HG02870 (cell line): ENCODE results near the gene NHP2.
"Not testable (repeated sequence)": the region's sequence is repeated elsewhere in the genome, so short reads cannot be mapped to it uniquely, and the experiment has no call there.

ENCODE experiments used
- ATAC-seq: cut with Tn5 transposase; IDR thresholded peaks from one replicate; pipeline ENCODE4 v1.9.1; 2021; ENCODE audit warnings: mild to moderate bottlenecking, moderate library complexity; ENCODE audit not compliant: unreplicated experiment

The NHP2 gene

DNA sequence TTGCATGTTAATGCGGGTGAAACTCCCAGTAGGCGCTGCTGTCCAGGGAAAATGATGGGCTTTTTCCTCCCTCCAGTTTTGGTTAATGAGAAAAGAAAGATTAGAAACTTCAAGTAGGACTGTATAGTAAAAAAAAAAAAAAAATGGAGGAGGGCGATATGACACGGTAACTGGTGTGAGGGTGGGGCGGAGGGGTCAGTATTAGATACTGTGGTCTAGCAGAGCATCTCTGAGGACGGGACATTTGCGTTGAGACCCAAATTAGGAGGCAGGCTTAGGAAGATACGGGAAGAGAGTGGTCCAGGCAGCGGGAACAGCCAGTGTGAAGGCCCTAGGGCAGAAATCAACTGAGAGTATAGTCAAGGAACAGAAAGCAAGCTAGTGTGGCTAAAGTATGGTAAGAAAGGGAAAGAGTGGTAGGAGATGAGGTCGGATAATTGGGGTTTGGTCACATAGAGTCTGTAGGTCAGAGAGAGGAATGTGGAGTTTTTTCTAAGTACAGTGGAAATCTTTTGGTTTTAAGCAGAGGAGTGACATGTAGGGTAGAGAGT is 22.2 kb downstream of the NHP2 start:
- ATAC-seq: no peak

GRCh38 chr5:178130576-178131445 is 22.9 kb downstream of the NHP2 start, which contains the start of gene RMND5B:
Gene RMND5B, plus strand, starts transcription at chr5:178131014. Its CDS starts 7,106 bp downstream, at chr5:178138120.
- peak; percentile 78 for ATAC-seq

DNA sequence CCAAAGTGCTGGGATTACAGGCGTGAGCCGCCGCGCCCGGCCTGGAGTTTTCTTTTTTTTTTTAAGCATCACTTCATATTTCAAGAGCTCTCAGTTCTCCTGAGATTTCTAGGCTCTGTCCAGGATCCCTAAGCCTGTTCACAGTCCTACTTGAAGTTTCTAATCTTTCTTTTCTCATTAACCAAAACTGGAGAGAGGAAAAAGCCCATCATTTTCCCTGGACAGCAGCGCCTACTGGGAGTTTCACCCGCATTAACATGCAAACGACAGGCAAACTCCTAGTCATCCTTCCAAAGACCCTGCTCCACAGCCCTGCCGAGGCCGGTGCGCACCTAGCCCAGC is 23.5 kb downstream of the NHP2 start:
- not testable (repeated sequence) for ATAC-seq

- ATAC-seq: no peak
Measured at GRCh38 chr5:178129296-178129695, 24.4 kb downstream of the NHP2 start.

DNA sequence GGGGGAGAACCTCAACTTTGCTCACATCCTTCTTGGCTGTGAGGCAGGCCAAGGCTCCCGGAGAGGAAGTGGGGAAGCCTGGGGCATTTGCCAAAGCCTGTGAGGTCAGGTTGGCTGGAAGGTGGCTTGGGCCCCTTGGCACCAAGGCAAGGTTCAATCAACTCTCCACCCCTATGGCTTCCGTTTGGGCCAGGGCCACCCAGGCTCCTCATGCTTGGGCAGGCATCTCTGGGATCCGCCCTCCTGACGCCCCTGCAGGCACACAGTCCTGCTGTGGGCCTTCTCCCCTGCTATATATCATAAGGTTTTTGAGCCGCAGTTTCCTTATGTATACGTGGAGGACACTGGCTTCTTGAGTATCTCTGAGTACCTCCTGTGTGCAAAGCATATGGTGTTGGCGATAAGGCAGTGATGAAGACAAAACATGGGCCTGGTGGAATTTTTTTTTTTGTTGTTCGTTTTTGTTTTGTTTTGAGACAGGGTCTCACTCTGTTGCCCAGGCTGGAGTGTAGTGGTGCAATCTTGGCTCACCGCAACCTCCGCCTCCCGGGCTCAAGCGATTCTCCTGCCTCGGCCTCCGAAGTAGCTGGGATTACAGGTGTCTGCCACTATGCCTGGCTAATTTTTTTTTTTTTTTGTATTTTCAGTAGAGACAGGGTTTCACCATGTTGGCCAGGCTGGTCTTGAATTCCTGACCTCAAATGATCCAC is 26.2 kb downstream of the NHP2 start:
- ATAC-seq: not testable (repeated sequence)

DNA sequence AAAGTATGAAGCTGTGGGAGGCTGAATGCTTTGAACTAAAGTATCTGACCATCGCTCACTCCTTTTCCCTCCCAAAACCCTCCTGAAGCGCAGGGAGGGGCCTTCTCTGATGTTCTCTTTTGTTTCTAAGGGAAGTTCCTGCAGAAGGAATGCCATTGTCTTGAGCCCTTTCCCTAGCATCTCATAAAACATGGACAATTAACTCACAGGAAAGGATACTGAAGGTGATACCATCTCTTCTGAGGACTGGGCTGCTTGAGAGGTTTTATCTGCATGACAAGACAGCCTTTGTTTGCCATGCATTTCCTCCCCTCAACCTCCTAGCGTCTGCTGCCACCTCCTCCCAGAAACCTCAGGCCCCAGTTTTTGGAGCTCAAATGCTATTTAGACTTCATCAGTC is 27.1 kb downstream of the NHP2 start:
- ATAC-seq: no peak

GRCh38 chr5:178125253-178125906 is 28.3 kb downstream of the NHP2 start:
- no peak for ATAC-seq

GRCh38 chr5:178123966-178124925 is 29.4 kb downstream of the NHP2 start:
- no peak for ATAC-seq

GRCh38 chr5:178123094-178123965 is 30.4 kb downstream of the NHP2 start:
- ATAC-seq: no peak

DNA sequence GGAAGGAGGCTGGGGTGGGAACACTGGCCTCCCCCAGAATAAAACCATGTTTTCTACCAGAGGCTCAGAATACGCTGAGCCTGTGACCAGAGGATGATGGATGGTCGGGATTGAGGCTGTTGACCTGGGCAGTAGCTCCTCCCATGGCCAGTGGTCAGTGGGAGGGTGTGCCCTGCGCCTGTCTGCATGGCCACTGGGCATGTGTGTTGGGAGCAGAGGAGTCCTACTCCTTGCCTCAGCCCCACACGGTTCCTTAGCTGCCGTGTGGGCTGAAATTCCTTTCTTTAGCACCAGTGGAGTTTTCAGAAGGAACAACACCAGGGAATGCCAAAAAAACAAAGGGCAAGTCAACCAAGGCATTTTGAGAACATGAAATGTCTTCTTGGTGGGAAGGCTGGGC is 31.3 kb downstream of the NHP2 start:
- ATAC-seq: no peak

DNA sequence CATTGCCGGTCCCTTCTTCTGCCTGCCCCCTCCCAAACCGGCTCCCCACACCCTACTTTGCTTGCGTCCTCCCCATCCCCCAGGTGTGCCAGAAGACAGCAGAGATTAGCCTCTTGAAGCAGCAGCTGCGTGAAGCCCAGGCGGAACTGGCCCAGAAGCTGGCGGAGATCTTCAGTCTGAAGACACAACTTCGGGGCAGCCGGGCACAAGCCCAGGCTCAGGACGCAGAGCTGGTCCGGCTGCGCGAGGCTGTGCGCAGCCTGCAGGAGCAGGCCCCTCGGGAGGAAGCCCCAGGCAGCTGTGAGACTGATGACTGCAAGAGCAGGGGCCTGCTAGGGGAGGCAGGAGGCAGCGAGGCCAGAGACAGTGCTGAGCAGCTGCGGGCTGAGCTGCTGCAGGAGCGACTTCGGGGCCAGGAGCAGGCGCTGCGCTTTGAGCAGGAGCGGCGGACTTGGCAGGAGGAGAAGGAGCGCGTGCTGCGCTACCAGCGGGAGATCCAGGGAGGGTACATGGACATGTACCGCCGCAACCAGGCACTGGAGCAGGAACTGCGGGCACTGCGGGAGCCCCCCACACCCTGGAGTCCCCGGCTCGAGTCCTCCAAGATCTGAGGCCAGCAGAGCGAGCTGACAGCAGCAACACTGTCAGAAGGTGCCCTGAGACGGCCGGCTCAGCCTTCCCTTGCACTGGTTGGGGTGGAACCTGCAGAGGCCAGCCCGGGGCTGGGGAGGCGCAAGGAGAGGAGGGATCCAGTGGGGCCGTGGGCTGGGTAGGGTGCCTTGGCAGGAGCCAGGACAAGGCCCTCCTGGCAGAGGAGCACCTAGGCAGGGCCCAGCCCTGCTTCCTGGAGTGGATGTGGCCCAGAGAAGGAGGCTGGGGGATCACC is 32.1 kb downstream of the NHP2 start:
- ATAC-seq: no peak

DNA sequence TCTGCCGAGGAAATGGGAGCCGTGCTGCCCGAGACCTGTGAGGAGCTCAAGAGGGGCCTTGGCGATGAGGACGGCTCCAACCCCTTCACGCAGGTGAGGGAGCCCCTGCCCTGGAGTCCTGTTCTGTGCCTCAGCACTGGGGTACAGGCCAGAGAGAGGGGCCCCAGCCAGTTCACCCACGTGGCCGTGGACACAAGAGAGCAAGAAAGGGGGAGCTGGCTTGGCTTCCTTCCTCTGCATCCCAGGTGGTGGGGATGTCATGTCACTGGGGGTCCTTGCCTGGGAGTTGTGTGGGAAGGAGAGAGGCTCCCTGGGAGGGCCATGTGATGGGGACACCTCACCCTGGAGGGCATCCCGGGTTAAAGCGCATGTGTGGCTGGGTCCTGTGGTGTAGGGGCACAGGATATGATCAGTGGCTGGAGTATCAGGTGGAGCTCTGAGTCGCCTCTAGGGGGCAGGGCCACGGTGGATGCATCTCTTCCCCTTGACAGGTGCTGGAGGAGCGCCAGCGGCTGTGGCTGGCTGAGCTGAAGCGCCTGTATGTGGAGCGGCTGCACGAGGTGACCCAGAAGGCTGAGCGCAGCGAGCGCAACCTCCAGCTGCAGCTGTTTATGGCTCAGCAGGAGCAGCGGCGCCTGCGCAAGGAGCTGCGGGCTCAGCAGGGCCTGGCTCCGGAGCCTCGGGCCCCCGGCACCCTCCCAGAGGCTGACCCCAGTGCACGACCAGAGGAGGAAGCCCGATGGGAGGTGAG is 32.9 kb downstream of the NHP2 start:
- peak; percentile 78 for ATAC-seq

GRCh38 chr5:178119915-178120606 is 33.6 kb downstream of the NHP2 start:
- ATAC-seq: no peak

- ATAC-seq: no peak
Measured at GRCh38 chr5:178117923-178118701, 35.6 kb downstream of the NHP2 start.

- ATAC-seq: no peak
Measured at GRCh38 chr5:178116143-178116885, 37.4 kb downstream of the NHP2 start.

DNA sequence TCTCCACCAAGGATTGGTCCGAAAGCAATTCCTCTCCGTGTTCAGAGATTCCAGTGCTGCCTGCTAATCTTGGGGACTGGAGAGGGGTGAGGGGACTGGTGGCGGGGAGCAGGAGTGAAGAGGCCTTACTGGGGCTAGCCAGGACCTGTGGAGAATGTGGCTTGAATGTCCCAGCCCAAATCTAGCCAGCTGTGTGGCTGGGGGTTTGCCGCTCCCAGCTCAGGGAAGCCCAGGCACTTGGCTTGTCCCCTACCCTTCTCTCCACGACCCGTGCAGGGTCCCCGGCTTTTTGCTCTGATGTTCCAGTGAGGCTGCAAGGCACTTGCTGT is 37.9 kb downstream of the NHP2 start:
- no peak for ATAC-seq
